GM19351 (cell line): ENCODE measurements around the gene TTLL7.
"Not testable (repeated sequence)": the region's sequence is repeated elsewhere in the genome, so short reads cannot be mapped to it uniquely, and the experiment has no call there.

Experiments used
- ATAC-seq: cut with Tn5 transposase; IDR thresholded peaks from one replicate; pipeline ENCODE4 v1.9.1; 2021; ENCODE audit warnings: mild to moderate bottlenecking, moderate library complexity; ENCODE audit not compliant: unreplicated experiment

The TTLL7 gene

DNA sequence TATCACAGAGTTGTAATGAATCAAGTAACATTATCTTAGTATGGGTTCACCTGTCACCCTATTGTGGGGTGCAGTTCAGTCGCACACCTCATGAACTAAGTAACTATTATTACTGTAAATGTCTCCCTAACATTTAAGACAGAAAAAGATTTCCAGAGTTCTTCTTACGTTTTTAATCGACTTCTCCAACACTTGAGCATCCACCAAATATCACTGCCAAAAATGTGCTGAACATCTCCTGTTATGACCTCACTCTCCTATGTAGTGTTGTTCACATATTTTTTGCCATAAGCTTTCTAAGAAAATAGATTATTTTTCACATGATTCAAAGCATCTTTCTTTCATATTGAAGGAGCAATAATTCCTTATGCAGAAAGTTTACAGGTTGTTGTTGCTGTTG is 1.3 kb downstream of the TTLL7 start:
- no peak for ATAC-seq

DNA sequence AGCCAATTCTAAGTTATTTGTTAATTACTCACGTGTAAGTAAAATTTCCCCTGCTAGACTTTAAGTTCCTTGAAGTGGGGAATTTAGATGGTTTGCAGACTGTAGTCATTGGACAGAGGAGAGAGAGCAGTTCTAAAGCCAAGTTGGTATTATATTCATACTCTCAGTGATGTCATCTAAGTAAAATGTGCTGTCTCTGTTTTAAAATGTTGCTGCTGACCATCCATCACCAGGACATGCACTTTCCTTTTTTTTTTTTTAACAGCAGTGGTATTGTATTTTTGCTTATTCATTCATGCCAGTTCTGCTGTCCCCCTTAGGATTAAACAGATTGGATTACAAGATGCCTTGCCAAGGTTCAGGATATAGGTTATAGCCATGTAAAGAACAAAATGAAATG is 2.3 kb downstream of the TTLL7 start:
- no peak for ATAC-seq

DNA sequence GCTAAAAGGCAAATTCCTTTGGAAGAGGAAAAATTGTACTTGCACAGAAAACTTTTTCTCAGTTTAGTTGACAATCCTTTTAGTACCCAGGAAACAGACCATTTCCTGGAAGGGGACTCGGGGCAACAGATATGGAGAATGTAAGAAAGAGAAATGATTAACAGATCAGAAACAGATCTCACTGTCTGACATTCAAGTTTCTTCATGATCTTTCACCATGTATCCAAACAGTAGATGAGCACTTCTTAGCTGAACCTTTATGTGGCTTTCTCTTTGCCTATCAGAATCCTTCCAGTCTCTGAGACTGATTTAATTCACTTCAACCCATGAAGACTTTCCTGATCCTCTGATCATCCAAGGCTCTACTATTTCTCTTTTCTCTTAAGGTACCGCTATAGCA is 2.7 kb downstream of the TTLL7 start:
- no peak for ATAC-seq

DNA sequence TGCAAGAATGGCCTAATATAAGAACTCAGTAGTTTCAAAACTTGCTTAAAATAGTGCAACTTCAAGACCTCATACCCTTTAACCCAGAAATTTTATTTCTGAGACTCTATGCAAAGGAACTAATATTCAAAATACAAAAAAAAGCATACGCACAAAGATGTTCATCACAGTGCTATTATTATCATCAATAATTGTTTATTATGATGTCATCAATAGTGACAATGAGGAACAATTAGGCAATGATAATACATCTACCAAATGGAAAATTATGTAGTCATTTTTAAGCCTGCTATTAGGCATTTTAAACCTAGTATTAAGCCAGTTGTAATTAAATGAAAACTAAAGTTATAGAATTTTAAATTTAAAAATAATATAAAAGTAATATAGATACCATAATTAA is 3.3 kb downstream of the TTLL7 start:
- ATAC-seq, result no peak

DNA sequence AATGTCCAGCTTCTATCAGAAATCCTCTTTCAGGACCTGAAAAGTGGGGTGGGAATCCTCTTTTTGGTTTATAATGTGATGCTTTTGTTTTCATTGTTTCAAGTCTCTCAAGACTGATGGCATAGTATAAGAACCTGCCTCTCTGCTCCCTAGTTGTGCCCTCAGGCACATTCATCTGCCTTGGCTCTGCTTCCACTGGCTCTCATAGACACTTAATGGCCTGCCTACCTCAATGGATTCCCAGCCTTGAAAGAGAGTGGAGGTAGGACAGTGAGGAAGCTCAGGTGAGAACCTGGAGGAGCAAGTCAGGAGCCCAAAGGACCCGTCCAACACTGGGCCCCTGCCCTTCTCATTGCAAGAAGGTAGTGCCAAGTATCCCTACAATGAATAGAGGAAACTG is 4.8 kb downstream of the TTLL7 start:
- ATAC-seq, result no peak

DNA sequence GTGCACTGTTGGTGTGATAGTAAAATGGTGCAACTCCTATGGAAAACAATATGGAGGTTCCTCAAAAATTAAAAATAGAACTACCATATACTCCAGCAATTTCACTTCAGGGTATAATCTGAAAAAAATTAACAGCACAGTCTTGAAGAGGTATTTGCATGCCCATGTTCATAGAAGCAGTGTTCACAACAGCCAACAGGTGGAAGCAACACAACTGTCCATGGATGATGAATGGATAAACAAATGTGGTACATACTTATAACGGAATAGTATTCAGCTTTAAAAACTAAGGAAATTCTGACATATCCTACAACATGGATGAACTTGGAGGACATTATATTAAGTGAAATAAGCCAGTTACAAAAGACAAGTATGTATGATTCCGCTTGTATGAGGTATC is 8.2 kb downstream of the TTLL7 start:
- no peak for ATAC-seq

DNA sequence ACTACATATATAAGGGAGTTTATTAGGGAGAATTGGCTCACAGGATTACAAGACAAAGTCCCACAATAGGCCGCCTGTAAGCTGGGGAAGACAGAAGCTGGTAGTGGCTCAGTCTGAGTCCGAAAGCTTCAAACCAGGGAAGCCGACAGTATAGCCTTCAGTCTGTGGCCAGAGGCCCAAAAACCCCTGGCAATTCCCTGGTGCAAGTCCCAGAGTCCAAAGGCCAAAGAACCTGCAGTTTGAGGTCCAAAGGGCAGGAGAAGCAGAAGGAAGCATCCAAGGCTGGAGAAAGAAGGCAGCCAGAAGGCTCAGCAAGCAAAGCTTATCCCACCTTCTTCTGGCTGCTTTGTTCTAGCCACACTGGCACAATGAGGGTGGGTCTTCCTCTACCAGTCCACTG is 13.9 kb downstream of the TTLL7 start:
- ATAC-seq, result no peak

DNA sequence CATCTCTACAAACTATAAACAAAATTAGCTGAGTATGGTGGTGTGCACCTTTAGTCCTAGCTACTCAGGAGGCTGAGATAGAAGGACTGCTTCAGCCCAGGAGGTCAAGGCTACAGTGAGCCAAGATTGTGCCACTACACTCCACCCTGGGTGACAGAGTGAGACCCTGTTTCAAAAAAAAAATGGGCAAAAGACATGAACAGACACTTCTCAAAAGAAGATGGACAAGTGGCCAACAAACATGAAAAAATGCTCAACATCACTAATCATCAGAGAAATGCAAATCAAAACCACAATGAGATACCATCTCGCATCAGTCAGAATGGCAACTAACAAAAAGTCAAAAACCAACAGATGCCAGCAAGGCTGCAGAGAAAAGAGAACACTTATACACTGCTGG is 15.0 kb downstream of the TTLL7 start:
- ATAC-seq, result not testable (repeated sequence)

DNA sequence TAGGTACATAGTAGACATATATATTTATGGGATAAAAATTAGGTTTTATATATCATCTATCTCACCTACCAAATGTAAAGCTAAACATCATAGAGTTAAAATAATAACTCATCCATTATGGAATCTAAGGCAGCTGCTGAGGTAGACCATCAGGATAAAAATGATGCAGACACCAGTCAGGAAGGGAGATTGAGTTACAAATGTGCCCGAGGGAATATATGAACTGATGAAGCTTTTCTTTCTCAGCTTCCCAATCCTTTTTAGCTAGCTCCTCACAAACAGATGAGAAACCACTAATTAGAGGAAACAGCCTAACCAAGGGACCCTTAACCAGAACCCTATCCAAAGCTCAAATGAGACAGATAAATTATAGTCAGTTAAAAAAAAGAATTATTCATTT is 20.9 kb downstream of the TTLL7 start:
- no peak for ATAC-seq

DNA sequence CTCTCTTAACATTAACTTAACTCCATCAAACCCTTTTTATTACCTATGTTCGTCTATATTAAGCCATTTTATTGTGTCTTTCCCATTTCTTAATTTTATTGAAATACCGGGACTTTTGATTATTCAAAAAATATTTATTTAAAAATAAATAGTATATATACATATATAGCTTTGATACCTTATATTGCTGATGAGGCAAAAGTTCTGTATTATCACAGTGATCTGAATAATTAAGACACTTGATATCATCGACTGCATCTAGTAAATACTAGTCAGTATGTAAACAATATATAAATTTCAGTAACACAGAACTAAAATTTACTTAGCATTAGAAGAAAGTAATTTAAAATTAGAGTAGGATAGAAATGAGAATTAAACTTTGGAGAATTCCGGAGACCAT is 22.0 kb downstream of the TTLL7 start:
- no peak for ATAC-seq

DNA sequence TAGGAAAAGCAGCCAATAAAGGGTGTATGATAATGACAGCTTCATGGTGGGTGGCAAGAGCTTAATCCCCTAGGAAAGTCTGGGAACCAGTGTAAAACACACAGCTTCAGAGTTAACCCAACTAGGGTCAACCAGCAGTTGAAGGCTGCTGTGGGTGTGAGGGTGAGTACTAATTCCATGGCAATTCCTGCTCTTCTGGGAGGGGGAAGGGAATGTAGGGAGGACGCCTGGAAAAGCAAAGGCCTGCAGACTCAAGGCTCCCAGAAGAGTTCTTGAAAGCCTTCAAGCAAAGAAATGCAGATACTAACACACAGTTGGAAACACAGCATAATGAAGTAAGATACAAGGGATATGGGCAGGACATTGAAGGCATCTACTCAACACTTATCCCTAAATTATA is 28.1 kb downstream of the TTLL7 start:
- no peak for ATAC-seq

DNA sequence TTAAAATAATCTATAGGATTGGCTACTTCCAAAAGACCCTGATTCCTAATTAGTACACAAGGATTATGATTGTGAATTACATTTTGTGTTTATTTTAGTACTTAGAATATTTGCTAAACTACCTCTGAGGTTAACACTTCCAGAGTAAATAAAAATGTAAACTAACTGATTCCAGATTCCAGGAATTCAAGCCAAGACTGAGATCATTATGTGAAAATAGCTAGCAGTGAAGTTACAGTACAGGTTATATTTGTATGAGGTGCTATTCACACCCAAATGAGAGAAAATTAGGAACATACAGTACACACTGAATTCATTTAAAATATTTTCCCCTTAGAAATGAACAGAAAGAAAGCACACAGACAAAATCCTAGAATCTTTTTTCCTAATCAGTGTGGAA is 28.8 kb downstream of the TTLL7 start:
- ATAC-seq, result no peak

DNA sequence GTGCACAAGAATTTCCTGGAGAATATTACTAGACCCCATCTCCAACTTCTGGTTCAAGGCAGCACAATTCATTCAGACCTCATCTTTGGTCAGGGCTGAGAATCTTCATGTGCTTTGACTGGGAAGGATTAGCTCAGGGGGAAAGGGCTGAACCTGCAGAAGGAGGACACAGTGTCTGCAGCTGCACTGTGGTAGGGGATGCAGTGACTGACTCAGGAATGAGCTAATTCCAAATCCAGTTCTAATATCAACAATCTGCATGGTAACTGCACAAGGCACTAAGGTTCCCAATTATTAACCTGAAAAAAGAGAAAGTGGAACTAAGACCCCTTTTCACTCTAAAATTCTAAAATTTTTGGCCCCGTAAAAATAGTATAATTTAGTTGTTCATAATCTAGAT is 31.6 kb downstream of the TTLL7 start:
- no peak for ATAC-seq

DNA sequence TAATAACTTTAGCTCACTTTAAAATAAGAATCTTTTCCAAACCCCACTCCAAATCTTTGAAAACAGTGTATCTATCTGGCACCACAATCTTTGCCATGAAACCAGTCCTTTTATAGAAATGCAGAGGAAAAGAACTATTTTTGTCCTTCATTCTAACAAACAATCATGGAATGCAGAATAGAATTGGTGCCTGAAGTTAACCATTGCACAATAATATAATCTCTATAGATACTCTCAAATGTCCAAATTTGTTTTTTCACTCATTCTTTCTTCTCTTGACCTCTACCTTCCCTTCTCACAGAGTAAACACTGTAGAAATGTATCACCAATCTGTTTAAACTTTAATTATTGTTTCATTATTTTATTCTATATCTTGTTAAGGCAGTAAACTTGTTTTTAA is 34.8 kb downstream of the TTLL7 start:
- ATAC-seq, result no peak

DNA sequence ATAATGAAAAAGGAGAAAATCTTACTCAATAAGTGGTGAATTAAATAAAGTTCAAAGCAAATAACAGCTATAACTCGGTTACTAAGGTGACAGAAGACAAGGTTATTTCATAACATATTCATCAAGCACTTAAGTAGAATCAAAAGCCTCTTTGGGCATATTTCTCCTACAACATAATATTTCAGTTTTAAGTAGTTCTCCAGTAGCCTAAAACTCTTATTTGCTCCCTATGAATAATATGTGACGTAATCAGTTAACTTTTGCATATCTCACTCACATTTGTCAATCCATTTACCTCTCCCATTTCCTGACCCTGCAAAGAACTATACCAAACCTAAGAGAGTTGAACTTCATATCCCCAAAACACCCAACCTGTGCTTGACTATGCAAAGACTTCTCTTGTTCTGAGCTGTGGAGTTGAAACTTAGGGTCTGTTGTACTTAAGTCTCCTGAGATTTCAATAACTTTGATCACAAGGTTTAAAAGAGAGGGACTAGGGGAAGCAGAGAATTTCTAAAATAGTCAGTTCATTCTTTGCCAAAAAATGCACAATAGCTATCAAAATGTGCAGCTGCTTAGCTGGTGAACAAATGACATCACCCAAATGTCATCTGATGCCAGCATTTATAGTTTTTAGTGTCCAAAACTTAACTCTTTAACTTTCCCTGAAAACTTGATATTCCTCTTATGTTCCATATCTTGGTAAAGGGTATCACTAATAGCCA is 37.2 kb downstream of the TTLL7 start:
- no peak for ATAC-seq

DNA sequence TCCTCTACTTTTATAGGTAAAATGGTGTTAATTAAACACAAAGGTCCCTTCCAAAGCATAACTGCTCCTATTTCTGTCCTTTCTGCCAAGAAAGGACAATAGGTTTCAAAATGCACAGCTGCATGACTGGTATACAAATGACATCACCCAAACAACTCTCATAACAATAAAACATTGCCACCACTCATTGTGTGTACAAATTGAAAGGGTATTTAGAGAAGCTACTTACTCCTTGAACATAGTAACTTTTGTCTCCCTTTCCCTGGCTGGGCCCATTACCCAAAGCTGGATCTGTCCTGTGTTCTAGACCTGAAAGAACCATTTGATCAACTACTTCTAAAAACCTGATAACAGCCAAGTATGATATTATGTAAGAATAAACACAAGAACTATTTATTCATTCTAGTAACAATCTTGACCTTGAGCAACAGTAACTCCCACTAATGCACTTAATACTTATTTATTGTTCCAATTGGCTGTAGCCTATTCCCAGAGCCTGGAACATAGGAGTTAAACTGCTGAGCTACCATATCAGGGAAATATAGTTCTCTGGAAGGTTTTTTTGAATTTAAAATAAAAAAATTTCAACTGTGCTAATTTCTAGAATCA is 38.2 kb downstream of the TTLL7 start:
- no peak for ATAC-seq

DNA sequence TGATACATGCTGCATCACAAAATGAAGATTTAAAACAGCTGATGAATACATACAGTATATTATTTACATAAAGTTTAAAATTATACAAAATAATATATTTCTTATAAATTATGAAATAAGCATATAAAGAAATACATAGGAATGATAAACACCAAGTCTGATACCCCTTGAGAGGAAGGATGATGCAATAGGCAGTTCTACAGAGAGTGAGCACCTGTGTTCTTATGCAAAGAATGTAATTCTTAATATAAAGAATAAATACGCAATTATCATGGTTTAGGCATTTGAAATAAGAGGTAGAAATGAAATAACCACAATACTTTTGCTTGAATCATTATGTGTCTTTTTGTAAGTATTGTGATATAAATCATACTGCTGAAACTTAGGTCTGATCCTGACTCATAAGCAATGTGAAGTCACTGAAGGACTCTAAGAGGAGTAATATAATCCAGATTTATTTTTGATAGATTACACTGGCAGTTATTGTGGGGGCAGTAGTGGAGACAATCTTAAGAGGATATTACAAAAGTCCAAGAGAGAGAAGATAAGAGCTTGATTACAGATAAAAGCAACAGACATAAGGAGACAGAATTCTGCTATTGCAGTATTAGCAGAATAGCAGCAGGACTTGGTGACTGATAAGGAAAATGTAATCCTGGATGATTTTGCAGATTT is 39.0 kb downstream of the TTLL7 start:
- ATAC-seq, result no peak

DNA sequence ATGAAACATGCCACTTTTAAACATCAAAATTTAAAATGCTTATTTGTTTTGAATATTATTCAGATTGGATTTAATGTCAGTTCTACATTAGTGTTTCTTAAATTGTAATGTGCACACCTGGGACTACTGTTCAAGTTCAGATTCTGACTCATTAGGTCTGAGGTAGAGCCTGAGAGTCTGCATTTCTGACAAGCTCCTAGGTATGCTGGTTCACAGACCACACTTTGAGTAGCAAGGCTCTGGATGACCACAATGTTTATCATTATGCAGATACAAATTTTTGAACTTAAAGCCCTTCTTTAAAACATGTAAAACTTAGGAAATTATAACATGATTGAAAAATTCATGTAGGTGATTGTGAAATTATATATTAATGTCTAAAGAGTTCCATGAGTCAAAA is 40.2 kb downstream of the TTLL7 start:
- no peak for ATAC-seq

DNA sequence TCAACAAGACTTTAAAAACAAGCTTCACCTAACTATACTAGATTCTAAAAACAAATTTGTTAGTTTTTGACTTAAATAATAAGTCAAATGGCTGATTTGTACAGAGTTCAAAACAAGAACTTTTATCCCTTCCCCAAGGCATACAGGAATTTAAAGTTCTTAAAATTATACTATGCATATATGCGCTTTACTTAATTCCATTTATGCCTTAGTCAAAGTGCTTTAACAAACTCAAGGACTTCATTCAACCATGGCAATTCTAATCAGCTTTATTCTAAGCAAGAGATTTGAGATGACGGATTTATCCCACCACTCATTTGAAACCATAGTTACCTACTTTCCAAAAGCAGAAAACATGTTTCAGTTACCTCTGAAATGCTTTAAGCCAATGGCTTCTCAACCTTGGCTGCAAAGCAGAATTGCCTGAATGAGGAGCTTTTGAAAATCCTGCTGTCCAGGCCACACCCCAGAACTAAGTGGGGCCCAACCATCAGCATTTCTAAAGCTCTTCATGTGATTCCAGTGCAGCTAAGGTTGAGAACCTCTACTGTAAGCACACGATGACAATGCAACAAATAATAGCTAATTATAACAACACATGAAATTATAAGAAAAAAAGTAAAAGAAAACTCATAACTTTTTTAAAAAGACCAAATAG is 44.6 kb downstream of the TTLL7 start:
- ATAC-seq, result no peak

DNA sequence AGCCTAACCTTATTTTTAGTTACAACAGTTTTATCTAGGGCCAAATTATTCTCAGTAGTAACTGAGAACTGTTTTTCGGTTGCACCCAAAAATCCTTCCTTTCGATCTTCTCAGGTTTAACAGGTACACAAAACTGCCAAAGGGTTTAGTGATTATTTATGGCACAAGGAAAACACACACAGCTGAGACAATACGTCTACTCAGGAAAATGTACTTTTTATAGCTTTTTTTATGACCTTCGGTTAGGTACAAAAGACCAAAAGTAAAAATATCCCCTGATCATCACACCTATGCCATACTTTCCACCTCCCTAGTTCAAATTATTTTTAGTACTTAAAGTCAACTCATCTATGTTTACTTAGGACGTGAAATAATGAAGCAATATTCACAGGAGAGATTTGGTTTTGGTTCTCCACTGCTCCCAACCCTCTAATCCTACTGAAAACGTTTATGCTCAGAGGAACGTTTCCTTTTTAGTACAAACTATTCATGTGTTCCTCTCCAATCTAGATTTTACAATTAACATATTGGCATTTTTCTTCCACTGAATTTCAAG is 48.7 kb downstream of the TTLL7 start:
- ATAC-seq, result no peak

DNA sequence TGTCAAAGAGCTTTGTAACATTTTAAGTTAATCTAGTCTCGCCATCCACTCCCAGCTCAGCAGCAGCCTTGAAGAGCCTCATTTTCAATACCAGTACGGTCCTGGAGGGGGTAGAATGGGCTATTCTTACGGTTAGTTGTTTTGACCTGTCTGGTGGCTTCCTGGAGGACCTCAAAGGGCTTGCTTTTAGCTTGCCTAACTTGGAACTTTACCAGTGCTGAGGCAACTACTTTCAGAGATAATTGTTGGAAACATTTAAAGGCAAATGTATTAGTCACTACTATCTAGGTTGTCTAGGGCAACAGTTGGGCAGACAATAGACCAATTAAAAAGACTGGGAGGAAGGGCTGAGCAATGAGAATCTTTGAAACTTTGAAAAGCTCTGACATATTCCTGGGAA is 56.0 kb downstream of the TTLL7 start:
- no peak for ATAC-seq

DNA sequence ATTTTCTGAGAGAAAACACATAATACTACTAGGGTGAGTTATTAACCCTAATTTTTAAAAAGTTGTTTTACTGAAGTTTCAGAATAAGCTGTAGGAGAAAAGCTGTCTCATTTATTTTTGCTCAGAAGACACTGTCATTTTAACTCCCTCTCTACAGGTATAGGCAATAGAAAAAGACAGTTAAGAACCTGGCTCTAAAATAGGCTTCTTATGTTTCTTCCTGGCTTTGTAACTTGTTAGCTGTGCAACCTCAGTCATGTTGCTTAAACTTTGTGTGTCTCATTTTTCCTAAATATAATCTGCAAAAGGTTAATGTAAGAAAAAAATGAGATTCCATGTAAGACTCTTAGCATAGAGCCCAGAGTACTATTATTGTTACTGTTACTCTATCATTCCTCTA is 64.4 kb downstream of the TTLL7 start:
- ATAC-seq, result no peak
